HepG2 (cell line): Measurements from ENCODE around the gene GDNF. TPM values are rescaled to one million over a fixed set of nuclear protein-coding genes. Genes with fewer than 3 reads are reported as not detected.
A peak's percentile ranks its signal among the peaks of the same experiment; 100 is the strongest.

Experiments used
- ATAC-seq: fragments of 200-7000 bp; cut with Tn5 transposase; 3 replicates; pipeline ENCODE4 v1.9.1; 2020; ENCODE audit warnings: mild to moderate bottlenecking, moderate library complexity
- BruUV-seq: library from RNA; stranded (reverse); fragments of 400-500 nt; replicated peaks from 2 replicates; lab custom pipeline; 2021; lab: Mats Ljungman, UMichigan
- CTCF ChIA-PET: fragments of 300-600 bp; formaldehyde crosslinking; extraction: SDS; loops from one replicate; lab custom pipeline; 2021; ENCODE audit warnings: low total read pairs, inconsistent platforms, low intra/inter-chr PET ratio; lab: Yijun Ruan, JAX
- POLR2A ChIA-PET: fragments of 350-600 bp; sonication (Branson Sonifier 250); formaldehyde crosslinking; loops from one replicate; lab custom pipeline; 2020; ENCODE audit warnings: antibody characterized with exemption, inconsistent platforms; lab: Yijun Ruan, JAX
- DNase-seq: peaks from one replicate; pipeline ENCODE4 v3.0.0-alpha.2; 2015; ENCODE audit warnings: low spot score
- FAIRE-seq: peaks from 3 replicates; lab custom pipeline; 2011; peaks lifted over from hg19 to GRCh38; lab: Jason Lieb, UNC
- H2AFZ ChIP-seq: one replicate; pipeline ENCODE4 v1.6.1; 2011; ENCODE audit warnings: low read length, inconsistent platforms
- H3K27ac ChIP-seq: fragments of 300-600 bp; 3 replicates; pipeline ENCODE4 v1.8.0; 2011; ENCODE audit warnings: mixed run types, mild to moderate bottlenecking, mixed read lengths, low read length, inconsistent platforms; ENCODE audit not compliant: insufficient read depth; ENCODE audit errors: extremely low read length
- H3K27me3 ChIP-seq, 2 experiments: fragments of 200-600 bp in 1 of 2; 2 replicates in 1 of 2; 3 replicates in 1 of 2; pipeline versions ENCODE4 v1.6.0 to v1.8.0; 2011; ENCODE audit warnings: low read length in 2 of 2, mild to moderate bottlenecking in 2 of 2, moderate library complexity in 2 of 2, inconsistent platforms in 1 of 2; ENCODE audit not compliant: insufficient read depth in 2 of 2, control insufficient read depth in 1 of 2
- H3K36me3 ChIP-seq, 2 experiments: fragments of 200-600 bp in 1 of 2; replicated peaks in 1 of 2; 2 replicates in 1 of 2; 3 replicates in 1 of 2; pipeline versions ENCODE4 v1.5.1 to v1.8.0; 2011; ENCODE audit warnings: low read length in 2 of 2, inconsistent platforms in 1 of 2; ENCODE audit not compliant: insufficient read depth in 2 of 2, control insufficient read depth in 1 of 2
- H3K4me1 ChIP-seq: 2 replicates; pipeline ENCODE4 v1.5.1; 2012; ENCODE audit warnings: low read length, inconsistent platforms; ENCODE audit not compliant: insufficient read depth
- H3K4me2 ChIP-seq: 2 replicates; pipeline ENCODE4 v1.6.0; 2011; ENCODE audit warnings: low read depth, low read length, inconsistent platforms
- H3K4me3 ChIP-seq, 3 experiments: fragments of 200-600 bp in 1 of 3; sonication (generic), shearing (Covaris generic) in 1 of 3; replicated peaks in 1 of 3; 2 replicates each; pipeline ENCODE4 v1.5.1; 2011 to 2016; ENCODE audit warnings: low read length in 3 of 3, inconsistent platforms in 2 of 3, low read depth in 2 of 3, mild to moderate bottlenecking in 2 of 3, control low read depth in 1 of 3, mixed read lengths in 1 of 3; ENCODE audit not compliant: insufficient read depth in 1 of 3
- H3K79me2 ChIP-seq: one replicate; pipeline ENCODE4 v1.6.1; 2011; ENCODE audit warnings: low read length, inconsistent platforms; ENCODE audit not compliant: insufficient read depth
- H3K9ac ChIP-seq: 2 replicates; pipeline ENCODE4 v1.6.0; 2011; ENCODE audit warnings: mild to moderate bottlenecking, low read depth, low read length, inconsistent platforms; ENCODE audit not compliant: insufficient read depth
- H3K9me3 ChIP-seq: 2 replicates; pipeline ENCODE4 v1.5.1; 2012; ENCODE audit warnings: mild to moderate bottlenecking, low read length
- H4K20me1 ChIP-seq: 2 replicates; pipeline ENCODE4 v1.6.0; 2011; ENCODE audit warnings: inconsistent platforms, mild to moderate bottlenecking, low read length, moderate library complexity; ENCODE audit not compliant: insufficient read depth
- FOXA1 ChIP-seq, 2 experiments: fragments of 450-650 bp in 1 of 2; sonication (generic) in 1 of 2; formaldehyde crosslinking in 1 of 2; IDR thresholded peaks; 2 replicates each; pipeline versions ENCODE4 v1.4.0 to v1.6.1; 2016 to 2020; ENCODE audit warnings: missing genetic modification reagents in 1 of 2
- FOXA3 ChIP-seq: IDR thresholded peaks from 2 replicates; pipeline ENCODE4 v1.6.1; 2016; ENCODE audit warnings: missing genetic modification reagents, missing compliant biosample characterization
- HNF4G ChIP-seq, 2 experiments: sonication (generic) in 1 of 2; formaldehyde crosslinking in 1 of 2; IDR thresholded peaks; 2 replicates each; pipeline versions ENCODE4 v1.4.0 to v1.6.1; 2011 to 2020; ENCODE audit warnings: borderline replicate concordance in 2 of 2, low read depth in 2 of 2, mild to moderate bottlenecking in 2 of 2, low read length in 1 of 2, missing genetic modification reagents in 1 of 2, moderate library complexity in 1 of 2
- KDM5B ChIP-seq: sonication (generic); formaldehyde crosslinking; IDR thresholded peaks from 2 replicates; pipeline ENCODE4 v1.4.0; 2020; ENCODE audit warnings: missing genetic modification reagents, mild to moderate bottlenecking, borderline replicate concordance
- SOX13 ChIP-seq, 3 experiments: fragments of 450-650 bp in 1 of 3; sonication (generic) in 1 of 3; formaldehyde crosslinking in 1 of 3; IDR thresholded peaks in 2 of 3; conservative IDR thresholded peaks in 1 of 3; 2 replicates each; pipeline versions ENCODE4 v1.5.0 to v1.6.1; 2016 to 2020; ENCODE audit warnings: antibody characterized with exemption in 1 of 3, mild to moderate bottlenecking in 1 of 3, missing compliant biosample characterization in 1 of 3, missing genetic modification reagents in 1 of 3, moderate library complexity in 1 of 3
- TBX3 ChIP-seq: fragments of 450-650 bp; IDR thresholded peaks from 2 replicates; pipeline ENCODE4 v1.6.1; 2017; ENCODE audit warnings: antibody characterized with exemption, mild to moderate bottlenecking, inconsistent platforms, borderline replicate concordance
- THAP11 ChIP-seq: IDR thresholded peaks from 2 replicates; pipeline ENCODE4 v1.6.1; 2016; ENCODE audit warnings: missing biosample characterization, missing genetic modification reagents
- ZEB1 ChIP-seq: IDR thresholded peaks from 2 replicates; pipeline ENCODE4 v1.6.1; 2012; ENCODE audit warnings: mild to moderate bottlenecking, low read depth, inconsistent platforms; ENCODE audit not compliant: insufficient replicate concordance
- ZMYM3 ChIP-seq: sonication (generic); formaldehyde crosslinking; IDR thresholded peaks from 2 replicates; pipeline ENCODE4 v1.5.1; 2020; ENCODE audit warnings: mild to moderate bottlenecking, missing genetic modification reagents
- ZNF451 ChIP-seq: sonication (generic); formaldehyde crosslinking; IDR thresholded peaks from 2 replicates; pipeline ENCODE4 v1.5.0; 2020; ENCODE audit warnings: mild to moderate bottlenecking, missing genetic modification reagents
- WGBS: methylation state at CpG from one replicate; pipeline ENCODE4 v1.1.6; 2017; ENCODE audit warnings: low lambda C conversion rate; 5-methylcytosine and 5-hydroxymethylcytosine counted together
- in situ Hi-C: cut with HindIII; loops from 2 replicates; pipeline ENCODE4 v1.10.0; 2017; ENCODE audit warnings: low pct_unique_long_range_greater_than_20kb; ENCODE audit not compliant: extremely low pct_ligation_motif_present
- intact Hi-C: fragments of 100-400 bp; cut with micrococcal nuclease; formaldehyde crosslinking; loops from one replicate; pipeline ENCODE4 v1.10.0; 2022; ENCODE audit not compliant: unreplicated experiment
- polyA plus RNA-seq, 8 experiments: library from polyadenylated mRNA; depleted of rRNA in 3 of 8; stranded (reverse) in 7 of 8; unstranded in 1 of 8; fragments of >200 nt; fragmentation: Illumina TruSeq in 4 of 8; extraction: Trizol in 4 of 8; gene quantifications; 2 replicates each; pipeline versions ENCODE4 v1.2.1 to v1.2.3, GENCODE V29; 2011 to 2016; ENCODE audit warnings: low read depth in 4 of 8, missing spikeins in 1 of 8, mixed read lengths in 1 of 8; ENCODE audit not compliant: insufficient read depth in 1 of 8
- total RNA-seq, 5 experiments: library from RNA; depleted of rRNA; stranded (reverse); fragments of >200 nt; fragmentation: Illumina TruSeq; extraction: Trizol; gene quantifications; 2 replicates each; pipeline ENCODE4 v1.2.3, GENCODE V29; 2016; ENCODE audit warnings: low read depth in 1 of 5
- TF ChIP-seq, protein P1 (sequence below), 2 experiments: sonication (generic) in 1 of 2; formaldehyde crosslinking in 1 of 2; IDR thresholded peaks; 2 replicates each; pipeline versions ENCODE4 v1.5.1 to v1.6.1; 2011 to 2020; ENCODE audit warnings: borderline replicate concordance in 1 of 2, low read depth in 1 of 2, low read length in 1 of 2, mild to moderate bottlenecking in 1 of 2, missing genetic modification reagents in 1 of 2, moderate library complexity in 1 of 2
- TF ChIP-seq, protein P2 (sequence below): IDR thresholded peaks from 2 replicates; pipeline ENCODE4 v1.6.1; 2018; ENCODE audit warnings: missing genetic modification reagents
- TF ChIP-seq, protein P3 (sequence below): sonication (generic); formaldehyde crosslinking; IDR thresholded peaks from 2 replicates; pipeline ENCODE4 v1.5.0; 2020; ENCODE audit warnings: missing genetic modification reagents
- TF ChIP-seq, protein P4 (sequence below): sonication (generic); formaldehyde crosslinking; IDR thresholded peaks from 2 replicates; pipeline ENCODE4 v1.4.0; 2020; ENCODE audit warnings: missing genetic modification reagents, borderline replicate concordance

Gene GDNF
- total and polyA plus RNA-seq, 2 of the 13 experiments (the other 11 are each of a cell fraction or from before 2014, with no cell fraction given) = 0.24 to 0.46 TPM

DNA sequence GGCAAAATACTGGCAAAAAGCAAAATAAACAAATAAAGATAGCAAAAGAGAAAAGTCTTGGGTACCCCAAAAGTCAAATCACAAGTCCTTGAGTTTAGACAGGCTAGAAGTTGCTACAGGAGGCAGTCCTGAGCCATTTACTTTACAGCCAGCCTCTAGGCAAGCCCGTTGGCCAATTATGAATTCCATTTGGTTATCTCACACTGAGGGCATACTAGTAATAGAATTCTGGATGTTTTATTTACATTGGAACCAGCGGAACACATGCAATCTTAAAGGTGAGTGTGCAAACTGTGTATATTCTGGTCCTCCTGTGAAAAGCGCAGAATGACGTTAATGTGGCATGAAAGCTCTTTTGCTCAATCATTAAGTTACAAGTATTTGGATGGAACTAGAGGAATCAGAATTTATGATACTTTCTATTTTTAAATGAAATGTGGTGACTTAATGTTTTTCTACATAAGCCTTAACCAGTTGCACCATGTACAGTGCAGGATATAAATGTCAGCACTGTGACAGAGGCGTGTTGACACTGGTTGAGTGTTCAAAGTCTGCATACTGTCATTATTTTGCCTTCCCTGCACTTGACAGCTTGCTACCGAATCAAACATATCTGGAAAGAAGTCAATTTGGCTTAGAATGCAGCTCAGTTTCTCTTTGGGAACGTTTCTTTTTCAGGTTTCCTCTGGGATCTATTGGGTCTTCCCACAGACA, 7.9 kb downstream of the GDNF start:
- Histone ChIP-seq H2AFZ (no peak overlapping the region), H3K79me2 (no peaks in the 10 kb centered on the region), H3K9me3 (no peaks in the 10 kb centered on the region), H3K27me3 (peaks cover 0 to 17% of the 10 kb centered on the region in 2 experiments; a peak in 3 of 5 replicates), H3K4me2 (peak overlapping the region; percentile 18; the same call in 1 of the 2 replicates), H4K20me1 (no peaks in the 10 kb centered on the region), H3K4me1 (peaks cover 15% of the 10 kb centered on the region), H3K4me3 (no peak overlapping the region), H3K27ac (no peak overlapping the region), H3K36me3 (no peaks in the 10 kb centered on the region), H3K9ac (no peak overlapping the region)
- BruUV-seq = no TSS peak
- intact Hi-C loops (no loop called here), in situ Hi-C loops (no loop called here)
- ChIA-PET CTCF (no interaction called here), POLR2A (no interaction called here)
- WGBS = 31% methylated on average over 7 of the region's 7 CpGs
- ATAC-seq (peak; percentile 87), FAIRE-seq (no peak), DNase-seq (peak; percentile 38)
- TF ChIP-seq, protein P1, sequence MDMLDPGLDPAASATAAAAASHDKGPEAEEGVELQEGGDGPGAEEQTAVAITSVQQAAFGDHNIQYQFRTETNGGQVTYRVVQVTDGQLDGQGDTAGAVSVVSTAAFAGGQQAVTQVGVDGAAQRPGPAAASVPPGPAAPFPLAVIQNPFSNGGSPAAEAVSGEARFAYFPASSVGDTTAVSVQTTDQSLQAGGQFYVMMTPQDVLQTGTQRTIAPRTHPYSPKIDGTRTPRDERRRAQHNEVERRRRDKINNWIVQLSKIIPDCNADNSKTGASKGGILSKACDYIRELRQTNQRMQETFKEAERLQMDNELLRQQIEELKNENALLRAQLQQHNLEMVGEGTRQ (IDR thresholded peaks at IDR 0.05; ENCODE audit: low read depth, low read length) = no peak
- TF ChIP-seq, protein P1 (CRISPR knock-in tag; IDR thresholded peaks at IDR 0.05; ENCODE audit: borderline replicate concordance) = no peak
- peak; percentile 27; the same call in 1 of the 2 replicates for TF ChIP-seq HNF4G (IDR thresholded peaks at IDR 0.05; ENCODE audit: borderline replicate concordance, low read depth, low read length)
- TF ChIP-seq HNF4G (CRISPR knock-in tag; IDR thresholded peaks at IDR 0.05; ENCODE audit: borderline replicate concordance, low read depth) = no peak
- TF ChIP-seq, protein P2, sequence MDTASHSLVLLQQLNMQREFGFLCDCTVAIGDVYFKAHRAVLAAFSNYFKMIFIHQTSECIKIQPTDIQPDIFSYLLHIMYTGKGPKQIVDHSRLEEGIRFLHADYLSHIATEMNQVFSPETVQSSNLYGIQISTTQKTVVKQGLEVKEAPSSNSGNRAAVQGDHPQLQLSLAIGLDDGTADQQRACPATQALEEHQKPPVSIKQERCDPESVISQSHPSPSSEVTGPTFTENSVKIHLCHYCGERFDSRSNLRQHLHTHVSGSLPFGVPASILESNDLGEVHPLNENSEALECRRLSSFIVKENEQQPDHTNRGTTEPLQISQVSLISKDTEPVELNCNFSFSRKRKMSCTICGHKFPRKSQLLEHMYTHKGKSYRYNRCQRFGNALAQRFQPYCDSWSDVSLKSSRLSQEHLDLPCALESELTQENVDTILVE = no peak
- TF ChIP-seq ZEB1 = no peak
- peak; percentile 40; the same call in 1 of the 2 replicates for TF ChIP-seq FOXA3 (CRISPR knock-in tag)
- 0 out of 2 replicates have a peak, but pooled peaks have one; percentile 18 for TF ChIP-seq ZMYM3 (CRISPR knock-in tag)
- no peak for TF ChIP-seq KDM5B
- TF ChIP-seq, protein P3, sequence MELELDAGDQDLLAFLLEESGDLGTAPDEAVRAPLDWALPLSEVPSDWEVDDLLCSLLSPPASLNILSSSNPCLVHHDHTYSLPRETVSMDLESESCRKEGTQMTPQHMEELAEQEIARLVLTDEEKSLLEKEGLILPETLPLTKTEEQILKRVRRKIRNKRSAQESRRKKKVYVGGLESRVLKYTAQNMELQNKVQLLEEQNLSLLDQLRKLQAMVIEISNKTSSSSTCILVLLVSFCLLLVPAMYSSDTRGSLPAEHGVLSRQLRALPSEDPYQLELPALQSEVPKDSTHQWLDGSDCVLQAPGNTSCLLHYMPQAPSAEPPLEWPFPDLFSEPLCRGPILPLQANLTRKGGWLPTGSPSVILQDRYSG (CRISPR knock-in tag) = no peak
- no peak for TF ChIP-seq THAP11 (CRISPR knock-in tag)
- TF ChIP-seq TBX3 = no peak
- TF ChIP-seq, protein P4, sequence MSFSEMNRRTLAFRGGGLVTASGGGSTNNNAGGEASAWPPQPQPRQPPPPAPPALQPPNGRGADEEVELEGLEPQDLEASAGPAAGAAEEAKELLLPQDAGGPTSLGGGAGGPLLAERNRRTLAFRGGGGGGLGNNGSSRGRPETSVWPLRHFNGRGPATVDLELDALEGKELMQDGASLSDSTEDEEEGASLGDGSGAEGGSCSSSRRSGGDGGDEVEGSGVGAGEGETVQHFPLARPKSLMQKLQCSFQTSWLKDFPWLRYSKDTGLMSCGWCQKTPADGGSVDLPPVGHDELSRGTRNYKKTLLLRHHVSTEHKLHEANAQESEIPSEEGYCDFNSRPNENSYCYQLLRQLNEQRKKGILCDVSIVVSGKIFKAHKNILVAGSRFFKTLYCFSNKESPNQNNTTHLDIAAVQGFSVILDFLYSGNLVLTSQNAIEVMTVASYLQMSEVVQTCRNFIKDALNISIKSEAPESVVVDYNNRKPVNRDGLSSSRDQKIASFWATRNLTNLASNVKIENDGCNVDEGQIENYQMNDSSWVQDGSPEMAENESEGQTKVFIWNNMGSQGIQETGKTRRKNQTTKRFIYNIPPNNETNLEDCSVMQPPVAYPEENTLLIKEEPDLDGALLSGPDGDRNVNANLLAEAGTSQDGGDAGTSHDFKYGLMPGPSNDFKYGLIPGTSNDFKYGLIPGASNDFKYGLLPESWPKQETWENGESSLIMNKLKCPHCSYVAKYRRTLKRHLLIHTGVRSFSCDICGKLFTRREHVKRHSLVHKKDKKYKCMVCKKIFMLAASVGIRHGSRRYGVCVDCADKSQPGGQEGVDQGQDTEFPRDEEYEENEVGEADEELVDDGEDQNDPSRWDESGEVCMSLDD (CRISPR knock-in tag) = no peak
- no peak for TF ChIP-seq FOXA1 (IDR thresholded peaks at IDR 0.05)
- TF ChIP-seq FOXA1 (CRISPR knock-in tag; IDR thresholded peaks at IDR 0.05) = peak; percentile 65; the same call in 1 of the 2 replicates
- TF ChIP-seq SOX13 (IDR thresholded peaks at IDR 0.05) = no peak
- no peak for TF ChIP-seq SOX13 (CRISPR knock-in tag; conservative IDR thresholded peaks at IDR 0.05 in 1 of 2, IDR thresholded peaks at IDR 0.05 in 1 of 2)
- TF ChIP-seq ZNF451 (CRISPR knock-in tag) = no peak
